K562 (cell line): ENCODE results near the gene PARS2. TPM values are rescaled to one million over a fixed set of nuclear protein-coding genes. Genes with fewer than 3 reads are reported as not detected.

Experiments
- ATAC-seq: fragments of 200-7000 bp; cut with Tn5 transposase; 3 replicates; pipeline ENCODE4 v1.9.1; 2020; ENCODE audit warnings: moderate library complexity
- BruUV-seq: library from RNA; stranded (reverse); fragments of 400-500 nt; replicated peaks from 2 replicates; lab custom pipeline; 2021; lab: Mats Ljungman, UMichigan
- CTCF ChIA-PET: fragments of 300-600 bp; formaldehyde crosslinking; extraction: SDS; loops from one replicate; lab custom pipeline; 2021; ENCODE audit warnings: low intra/inter-chr PET ratio; lab: Yijun Ruan, JAX
- POLR2A ChIA-PET: fragments of 300-600, 350-650 bp; sonication (Branson Sonifier 250); formaldehyde crosslinking; extraction: SDS; loops from one replicate; lab custom pipeline; 2021; ENCODE audit warnings: antibody characterized with exemption, inconsistent platforms; lab: Yijun Ruan, JAX
- DNase-seq, 4 experiments: peaks; one replicate each; pipeline versions ENCODE4 v3.0.0 to v3.0.0-alpha.2; 2011 to 2018; ENCODE audit warnings: low spot score in 3 of 4, mixed read lengths in 3 of 4; ENCODE audit errors: extremely low read depth in 1 of 4
- FAIRE-seq: peaks from 2 replicates; lab custom pipeline; 2011; peaks lifted over from hg19 to GRCh38; lab: Jason Lieb, UNC
- H2AFZ ChIP-seq: 2 replicates; pipeline ENCODE4 v1.6.0; 2011; ENCODE audit warnings: low read depth, low read length, control low read depth, inconsistent platforms
- H3K27ac ChIP-seq: fragments of 200-600 bp; 3 replicates; pipeline ENCODE4 v1.8.0; 2011; ENCODE audit warnings: low read depth, mild to moderate bottlenecking, control low read depth, inconsistent platforms, low read length, moderate library complexity, mixed read lengths; ENCODE audit errors: extremely low read depth
- H3K27me3 ChIP-seq, 2 experiments: fragments of 300-600 bp in 1 of 2; 2 replicates in 1 of 2; 3 replicates in 1 of 2; pipeline versions ENCODE4 v1.6.0 to v1.8.0; 2011; ENCODE audit warnings: inconsistent platforms in 2 of 2, low read length in 2 of 2, mild to moderate bottlenecking in 1 of 2, mixed read lengths in 1 of 2, moderate library complexity in 1 of 2; ENCODE audit not compliant: control insufficient read depth in 2 of 2, insufficient read depth in 2 of 2
- H3K36me3 ChIP-seq: fragments of 300-600 bp; 3 replicates; pipeline ENCODE4 v1.8.0; 2011; ENCODE audit warnings: mild to moderate bottlenecking, low read length, inconsistent platforms; ENCODE audit not compliant: control insufficient read depth, insufficient read depth
- H3K4me1 ChIP-seq, 2 experiments: fragments of 200-600 bp in 1 of 2; replicated peaks in 1 of 2; 2 replicates in 1 of 2; 3 replicates in 1 of 2; pipeline versions ENCODE4 v1.5.1 to v1.8.0; 2011; ENCODE audit warnings: inconsistent platforms in 2 of 2, low read length in 2 of 2, mild to moderate bottlenecking in 1 of 2, mixed read lengths in 1 of 2, moderate library complexity in 1 of 2; ENCODE audit not compliant: control insufficient read depth in 2 of 2, insufficient read depth in 2 of 2
- H3K4me2 ChIP-seq: 2 replicates; pipeline ENCODE4 v1.6.1; 2011; ENCODE audit warnings: low read length, control low read depth, inconsistent platforms, mixed read lengths; ENCODE audit not compliant: insufficient read depth
- H3K4me3 ChIP-seq: fragments of 200-600 bp; sonication (generic), shearing (Covaris generic); 2 replicates; pipeline ENCODE4 v1.5.1; 2016; ENCODE audit warnings: control low read depth, inconsistent platforms
- H3K79me2 ChIP-seq: fragments of 200-600 bp; 3 replicates; pipeline ENCODE4 v1.8.0; 2011; ENCODE audit warnings: low read length, inconsistent platforms; ENCODE audit not compliant: control insufficient read depth, insufficient read depth
- H3K9ac ChIP-seq, 2 experiments: 2 replicates each; pipeline versions ENCODE4 v1.6.0 to v1.6.1; 2011; ENCODE audit warnings: low read depth in 2 of 2, low read length in 2 of 2, control low read depth in 1 of 2, inconsistent platforms in 1 of 2, mild to moderate bottlenecking in 1 of 2, mixed read lengths in 1 of 2; ENCODE audit not compliant: insufficient read depth in 1 of 2
- H3K9me1 ChIP-seq: one replicate; pipeline ENCODE4 v1.6.0; 2011; ENCODE audit warnings: inconsistent platforms, mild to moderate bottlenecking, low read length, moderate library complexity; ENCODE audit not compliant: control insufficient read depth, insufficient read depth
- H3K9me3 ChIP-seq: replicated peaks from 2 replicates; pipeline ENCODE4 v1.5.1; 2011; ENCODE audit warnings: low read depth, low read length, inconsistent platforms; ENCODE audit not compliant: control insufficient read depth, insufficient read depth
- H4K20me1 ChIP-seq: replicated peaks from 2 replicates; pipeline ENCODE4 v1.6.1; 2011; ENCODE audit warnings: low read length, inconsistent platforms, mixed read lengths; ENCODE audit not compliant: control insufficient read depth, insufficient read depth
- ARID1B ChIP-seq: fragments of 450-650 bp; IDR thresholded peaks from 2 replicates; pipeline ENCODE4 v1.6.1; 2016; ENCODE audit warnings: antibody characterized with exemption, mild to moderate bottlenecking, inconsistent platforms
- ESRRA ChIP-seq: fragments of 450-650 bp; IDR thresholded peaks from 2 replicates; pipeline ENCODE4 v1.6.1; 2014; ENCODE audit warnings: low read depth, mild to moderate bottlenecking, moderate library complexity, borderline replicate concordance
- FOXP1 ChIP-seq: sonication (generic); formaldehyde crosslinking; IDR thresholded peaks from 2 replicates; pipeline ENCODE4 v1.8.0; 2022; ENCODE audit warnings: mild to moderate bottlenecking, missing genetic modification reagents
- GABPA ChIP-seq: fragments of 200-800 bp; sonication (Bioruptor generic); conservative IDR thresholded peaks from 2 replicates; pipeline ENCODE4 v1.6.1; 2016; ENCODE audit warnings: low read depth, missing genetic modification characterization, missing compliant biosample characterization
- HNRNPLL ChIP-seq: fragments of 200-400 bp; formaldehyde crosslinking; IDR thresholded peaks from 2 replicates; pipeline ENCODE4 v1.6.1; 2017; ENCODE audit warnings: low read length, low read depth, mild to moderate bottlenecking; ENCODE audit not compliant: poor library complexity, severe bottlenecking
- MCM5 ChIP-seq: fragments of 450-650 bp; IDR thresholded peaks from 2 replicates; pipeline ENCODE4 v1.6.1; 2016; ENCODE audit warnings: low read depth
- ZBTB33 ChIP-seq: sonication (generic); formaldehyde crosslinking; IDR thresholded peaks from 2 replicates; pipeline ENCODE4 v1.8.1; 2023; ENCODE audit warnings: mild to moderate bottlenecking, missing genetic modification reagents
- ZEB2 ChIP-seq: fragments of 450-650 bp; IDR thresholded peaks from 2 replicates; pipeline ENCODE4 v1.6.1; 2016
- ZNF274 ChIP-seq: IDR thresholded peaks from 2 replicates; pipeline ENCODE4 v1.6.1; 2011; ENCODE audit warnings: low read depth, mild to moderate bottlenecking, low read length, moderate library complexity, borderline replicate concordance
- ZNF318 ChIP-seq, 2 experiments: fragments of 450-650 bp; IDR thresholded peaks; 2 replicates each; pipeline ENCODE4 v1.6.1; 2016; ENCODE audit warnings: mild to moderate bottlenecking in 2 of 2, borderline replicate concordance in 1 of 2, low read depth in 1 of 2, moderate library complexity in 1 of 2
- WGBS: fragments of 100-300 bp; shearing (Covaris generic); methylation state at CpG from one replicate; pipeline ENCODE4 v1.1.6; 2016; ENCODE audit warnings: low coverage, mixed read lengths; ENCODE audit not compliant: insufficient coverage; ENCODE audit errors: missing lambda C conversion rate; 5-methylcytosine and 5-hydroxymethylcytosine counted together
- in situ Hi-C: fragments of 300-500 bp; cut with MboI; formaldehyde crosslinking; loops from 4 replicates; pipeline ENCODE4 v1.15.0; 2018; ENCODE audit warnings: inconsistent platforms, mixed read lengths
- intact Hi-C: fragments of 100-400 bp; cut with micrococcal nuclease; formaldehyde crosslinking; loops from 2 replicates; pipeline ENCODE4 v1.14.2; 2022
- polyA plus RNA-seq, 8 experiments: library from polyadenylated mRNA; depleted of rRNA in 4 of 8; stranded (reverse) in 5 of 8; unstranded in 3 of 8; fragments of >200 nt; fragmentation: Nextera tagmentation in 2 of 8; fragmentation: Illumina TruSeq in 1 of 8; extraction: Ambion mirVana in 2 of 8; extraction: Trizol in 1 of 8; gene quantifications; 2 replicates each; pipeline versions ENCODE4 v1.2.1 to v1.2.3, GENCODE V29; 2011 to 2014; ENCODE audit warnings: inconsistent platforms in 1 of 8, missing spikeins in 1 of 8
- total RNA-seq, 7 experiments: library from RNA; depleted of rRNA in 6 of 7; stranded (reverse); fragments of >200 nt in 6 of 7; fragmentation: Illumina TruSeq in 2 of 7; extraction: Trizol in 2 of 7; gene quantifications; 2 replicates each; pipeline versions ENCODE4 v1.2.1 to v1.2.3, GENCODE V29; 2011 to 2021; ENCODE audit warnings: low replicate concordance in 1 of 7

PARS2 gene
- total and polyA plus RNA-seq, 9 of the 15 experiments (the other 6 are each of a cell fraction or from before 2014, with no cell fraction given): 6.3 to 12.4 (median 7.9) TPM

- Histone ChIP-seq H3K4me2 (peak within 1 kb of the TSS; percentile 81), H3K4me1 (peaks cover 5 to 19% of the 10 kb centered on the region in 2 experiments; a peak in 2 of 5 replicates), H3K27me3 (peaks cover 12 to 59% of the 10 kb centered on the region in 2 experiments; a peak in 4 of 5 replicates), H3K9me3 (no peaks in the 10 kb centered on the region), H3K36me3 (no peaks in the 10 kb centered on the region), H3K9ac (peak within 1 kb of the TSS in 1 of 2 experiments; percentile 77; a peak in 2 of 4 replicates), H3K27ac (no peak within 1 kb of the TSS), H2AFZ (peak within 1 kb of the TSS; percentile 82), H3K9me1 (no peaks in the 10 kb centered on the region), H3K79me2 (no peaks in the 10 kb centered on the region), H3K4me3 (peak within 1 kb of the TSS; percentile 25; the same call in 1 of the 2 replicates), H4K20me1 (peaks cover 6% of the 10 kb centered on the region)
- DNase-seq: peak; percentile 61 to 71 (median 66)
- in situ Hi-C loops: no loop called here
- CTCF ChIA-PET: interaction anchor here (2.0 kb wide), 1 partner anchor 129 kb away, joined by 7 read pairs; no protein-coding TSS in a partner anchor
- intact Hi-C loops: no loop called here
- WGBS: 13% methylated on average over 47 of the region's 58 CpGs
- POLR2A ChIA-PET: interaction anchor here (0.6 to 1.2 kb wide), 8 partner anchors 8 to 699 kb away, joined by 3 to 5 read pairs (median 3); partner anchors contain the start of gene DHCR24
- peak; percentile 81 for FAIRE-seq
- peak; percentile 93 for ATAC-seq
- no TSS peak for BruUV-seq
- TF ChIP-seq ZNF274 (no peak), ZBTB33 (CRISPR knock-in tag) (0 out of 2 replicates have a peak, but pooled peaks have one; percentile 3), ZEB2 (peak; percentile 81), ZNF318 (IDR thresholded peaks at IDR 0.05; ENCODE audit: borderline replicate concordance in 1 of 2, low read depth in 1 of 2) (no peak), ESRRA (no peak), MCM5 (no peak), HNRNPLL (peak; percentile 16), FOXP1 (CRISPR knock-in tag) (no peak), GABPA (tag) (no peak), ARID1B (no peak; the same call in 1 of the 2 replicates)
Measured at GRCh38 chr1:54800899-54801759, 36.8 kb upstream of the PARS2 start, which contains the start of gene TTC22. Gene TTC22 (minus strand): TSS chr1:54801323. CDS start chr1:54801163, 160 bp downstream.
